Fibroblast of lung (primary cell): ENCODE data around the gene IFIH1. TPM values are rescaled to one million over a fixed set of nuclear protein-coding genes. Genes with fewer than 3 reads are reported as not detected.

Experiments used
- DNase-seq, 2 donors: peaks; one replicate each; pipeline versions ENCODE4 v3.0.0 to v3.0.0-alpha.2; 2010; ENCODE audit warnings: low read depth in 2 of 2
- H2AFZ ChIP-seq: 2 replicates; pipeline ENCODE4 v1.5.1; 2012; ENCODE audit warnings: low read length, control low read depth, inconsistent platforms
- H3K27ac ChIP-seq: 2 replicates; pipeline ENCODE4 v1.5.1; 2011; ENCODE audit warnings: low read length, control low read depth; ENCODE audit not compliant: insufficient read depth
- H3K27me3 ChIP-seq: 2 replicates; pipeline ENCODE4 v1.5.1; 2011; ENCODE audit warnings: mild to moderate bottlenecking, low read length; ENCODE audit not compliant: control insufficient read depth, insufficient read depth
- H3K36me3 ChIP-seq: 2 replicates; pipeline ENCODE4 v1.5.1; 2011; ENCODE audit warnings: low read length; ENCODE audit not compliant: control insufficient read depth, insufficient read depth
- H3K4me1 ChIP-seq: 2 replicates; pipeline ENCODE4 v1.5.1; 2011; ENCODE audit warnings: low read length; ENCODE audit not compliant: control insufficient read depth, insufficient read depth; ENCODE audit errors: extremely low read depth
- H3K4me2 ChIP-seq: 2 replicates; pipeline ENCODE4 v1.5.1; 2011; ENCODE audit warnings: low read length, control low read depth; ENCODE audit not compliant: insufficient read depth; ENCODE audit errors: extremely low read depth
- H3K4me3 ChIP-seq, 4 experiments: fragments of 200-600 bp in 1 of 4; sonication (generic) in 1 of 4; replicated peaks in 1 of 4; 2 replicates each; pipeline ENCODE4 v1.5.1; 2011 to 2016; ENCODE audit warnings: low read length in 4 of 4, low read depth in 3 of 4, mild to moderate bottlenecking in 3 of 4, control low read depth in 2 of 4, inconsistent platforms in 1 of 4, mixed read lengths in 1 of 4; ENCODE audit not compliant: insufficient read depth in 1 of 4; ENCODE audit errors: control extremely low read depth in 1 of 4
- H3K79me2 ChIP-seq: 2 replicates; pipeline ENCODE4 v1.5.1; 2012; ENCODE audit warnings: mild to moderate bottlenecking, low read length, inconsistent platforms; ENCODE audit not compliant: control insufficient read depth, insufficient read depth
- H3K9ac ChIP-seq: 2 replicates; pipeline ENCODE4 v1.5.1; 2011; ENCODE audit warnings: mild to moderate bottlenecking, low read length, control low read depth; ENCODE audit not compliant: insufficient read depth
- H3K9me3 ChIP-seq: 2 replicates; pipeline ENCODE4 v1.5.1; 2012; ENCODE audit warnings: low read depth, low read length; ENCODE audit not compliant: control insufficient read depth, insufficient read depth
- H4K20me1 ChIP-seq: 2 replicates; pipeline ENCODE4 v1.5.1; 2011; ENCODE audit warnings: low read length; ENCODE audit not compliant: control insufficient read depth, insufficient read depth; ENCODE audit errors: extremely low read depth
- EZH2 ChIP-seq: IDR thresholded peaks from 2 replicates; pipeline ENCODE4 v1.5.1; 2012; ENCODE audit warnings: low read length, control low read depth, mild to moderate bottlenecking; ENCODE audit errors: missing control alignments
- polyA plus RNA-seq, 2 donors: library from polyadenylated mRNA; depleted of rRNA in 1 of 2; stranded (reverse) in 1 of 2; unstranded in 1 of 2; fragments of >200 nt; gene quantifications; 2 replicates each; pipeline ENCODE4 v1.2.1, GENCODE V29; 2011 to 2012; ENCODE audit warnings: missing spikeins in 1 of 2
- total RNA-seq: library from RNA; depleted of rRNA; stranded (reverse); fragments of >200 nt; gene quantifications from 2 replicates; pipeline ENCODE4 v1.2.1, GENCODE V29; 2014
- TF ChIP-seq, protein P1 (sequence below), 2 donors: IDR thresholded peaks in 1 of 2; conservative IDR thresholded peaks in 1 of 2; 1 replicate in 1 of 2; 2 replicates in 1 of 2; pipeline ENCODE4 v1.5.1; 2011 to 2012; ENCODE audit warnings: low read length in 2 of 2, control low read depth in 1 of 2, inconsistent platforms in 1 of 2, low read depth in 1 of 2, mild to moderate bottlenecking in 1 of 2

The IFIH1 gene
- total and polyA plus RNA-seq, 2 donors (not counting 1 experiment from before 2014, with no cell fraction given), result 4.2 to 11.4 TPM

- no peaks in the 10 kb centered on the region for H3K4me1 ChIP-seq
- no peaks in the 10 kb centered on the region for H3K79me2 ChIP-seq
- no peaks in the 10 kb centered on the region for H3K27me3 ChIP-seq
- no peaks in the 10 kb centered on the region for H4K20me1 ChIP-seq
- no peak overlapping the region for H3K4me3 ChIP-seq
- no peak overlapping the region for H3K27ac ChIP-seq
- TF ChIP-seq, protein P1, sequence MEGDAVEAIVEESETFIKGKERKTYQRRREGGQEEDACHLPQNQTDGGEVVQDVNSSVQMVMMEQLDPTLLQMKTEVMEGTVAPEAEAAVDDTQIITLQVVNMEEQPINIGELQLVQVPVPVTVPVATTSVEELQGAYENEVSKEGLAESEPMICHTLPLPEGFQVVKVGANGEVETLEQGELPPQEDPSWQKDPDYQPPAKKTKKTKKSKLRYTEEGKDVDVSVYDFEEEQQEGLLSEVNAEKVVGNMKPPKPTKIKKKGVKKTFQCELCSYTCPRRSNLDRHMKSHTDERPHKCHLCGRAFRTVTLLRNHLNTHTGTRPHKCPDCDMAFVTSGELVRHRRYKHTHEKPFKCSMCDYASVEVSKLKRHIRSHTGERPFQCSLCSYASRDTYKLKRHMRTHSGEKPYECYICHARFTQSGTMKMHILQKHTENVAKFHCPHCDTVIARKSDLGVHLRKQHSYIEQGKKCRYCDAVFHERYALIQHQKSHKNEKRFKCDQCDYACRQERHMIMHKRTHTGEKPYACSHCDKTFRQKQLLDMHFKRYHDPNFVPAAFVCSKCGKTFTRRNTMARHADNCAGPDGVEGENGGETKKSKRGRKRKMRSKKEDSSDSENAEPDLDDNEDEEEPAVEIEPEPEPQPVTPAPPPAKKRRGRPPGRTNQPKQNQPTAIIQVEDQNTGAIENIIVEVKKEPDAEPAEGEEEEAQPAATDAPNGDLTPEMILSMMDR (conservative IDR thresholded peaks at IDR 0.05 in 1 of 2, IDR thresholded peaks at IDR 0.05 in 1 of 2; ENCODE audit: low read depth in 1 of 2, low read length in 2 of 2), result no peak
- no peak for TF ChIP-seq EZH2
- no peaks in the 10 kb centered on the region for H3K9me3 ChIP-seq
- H3K36me3 ChIP-seq, result no peaks in the 10 kb centered on the region
- H3K9ac ChIP-seq, result no peak overlapping the region
- no peak for DNase-seq
- no peak overlapping the region for H3K4me2 ChIP-seq
- H2AFZ ChIP-seq, result no peak overlapping the region
Observed at GRCh38 chr2:162277381-162277780, 41.1 kb downstream of the IFIH1 start.

DNA sequence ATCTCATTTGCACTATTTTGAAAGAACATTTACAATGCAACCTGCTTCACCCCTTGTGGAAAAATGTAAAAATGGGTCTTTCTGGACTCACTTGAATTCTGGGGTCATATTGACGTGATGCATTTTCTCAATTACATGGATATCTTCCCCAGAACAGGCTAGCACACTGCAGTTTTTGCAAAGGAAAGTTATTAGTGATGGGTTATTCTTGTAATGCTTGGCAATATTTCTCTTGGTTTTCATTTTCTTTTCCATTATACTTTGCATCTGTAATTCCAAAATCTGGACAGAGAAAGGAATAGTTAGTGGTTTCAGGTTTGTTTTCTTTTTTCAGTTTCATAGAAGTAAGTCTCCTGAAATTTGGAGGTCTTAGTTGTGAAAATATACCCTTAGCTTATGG lies 50.5 kb downstream of the IFIH1 start:
- no peaks in the 10 kb centered on the region for H3K36me3 ChIP-seq
- H3K27me3 ChIP-seq, result no peaks in the 10 kb centered on the region
- H4K20me1 ChIP-seq, result no peaks in the 10 kb centered on the region
- no peak overlapping the region for H3K4me2 ChIP-seq
- no peak overlapping the region for H2AFZ ChIP-seq
- H3K9me3 ChIP-seq, result no peaks in the 10 kb centered on the region
- H3K4me1 ChIP-seq, result no peaks in the 10 kb centered on the region
- no peak overlapping the region for H3K27ac ChIP-seq
- no peaks in the 10 kb centered on the region for H3K79me2 ChIP-seq
- H3K9ac ChIP-seq, result no peak overlapping the region
- no peak for DNase-seq
- TF ChIP-seq, protein P1 (conservative IDR thresholded peaks at IDR 0.05 in 1 of 2, IDR thresholded peaks at IDR 0.05 in 1 of 2; ENCODE audit: low read depth in 1 of 2, low read length in 2 of 2), result no peak
- no peak for TF ChIP-seq EZH2
- H3K4me3 ChIP-seq, result no peak overlapping the region

- H3K27me3 ChIP-seq, result no peaks in the 10 kb centered on the region
- no peaks in the 10 kb centered on the region for H3K4me1 ChIP-seq
- no peak overlapping the region for H3K4me3 ChIP-seq
- no peak for TF ChIP-seq EZH2
- TF ChIP-seq, protein P1 (conservative IDR thresholded peaks at IDR 0.05 in 1 of 2, IDR thresholded peaks at IDR 0.05 in 1 of 2; ENCODE audit: low read depth in 1 of 2, low read length in 2 of 2), result no peak
- no peak overlapping the region for H3K9ac ChIP-seq
- no peaks in the 10 kb centered on the region for H3K9me3 ChIP-seq
- no peaks in the 10 kb centered on the region for H4K20me1 ChIP-seq
- no peaks in the 10 kb centered on the region for H3K36me3 ChIP-seq
- no peak overlapping the region for H3K27ac ChIP-seq
- no peak for DNase-seq
- no peaks in the 10 kb centered on the region for H3K79me2 ChIP-seq
- no peak overlapping the region for H3K4me2 ChIP-seq
- no peak overlapping the region for H2AFZ ChIP-seq
Observed at GRCh38 chr2:162267496-162267895, 51.0 kb downstream of the IFIH1 start.
